A549 (cell line): ENCODE measurements around the gene ERN2. TPM values are rescaled to one million over a fixed set of nuclear protein-coding genes. Genes with fewer than 3 reads are reported as not detected.

Experiments
- ATAC-seq, 2 experiments: fragments of 200-7000 bp in 1 of 2; fragments of >200 bp in 1 of 2; cut with Nextera tagmentation in 1 of 2; cut with Tn5 transposase in 1 of 2; 3 replicates each; pipeline versions ENCODE4 v1.8.0 to v1.9.1; 2018 to 2020; ENCODE audit warnings: mild to moderate bottlenecking in 1 of 2, moderate library complexity in 1 of 2
- CTCF ChIA-PET: fragments of 300-600 bp; sonication (Branson Sonifier 250); formaldehyde crosslinking; extraction: SDS; loops from one replicate; lab custom pipeline; 2021; ENCODE audit warnings: antibody characterized with exemption, inconsistent platforms; lab: Yijun Ruan, JAX
- POLR2A ChIA-PET: fragments of 350-600 bp; formaldehyde crosslinking; extraction: SDS; loops from one replicate; lab custom pipeline; 2021; ENCODE audit warnings: antibody characterized with exemption, inconsistent platforms; lab: Yijun Ruan, JAX
- DNase-seq, 2 experiments: peaks; one replicate each; pipeline versions ENCODE4 v3.0.0 to v3.0.0-alpha.2; 2011 to 2016; ENCODE audit warnings: low read depth in 1 of 2, low spot score in 1 of 2
- FAIRE-seq: peaks from 2 replicates; lab custom pipeline; 2011; peaks lifted over from hg19 to GRCh38; lab: Jason Lieb, UNC
- H3K27ac ChIP-seq, 2 experiments: fragments of >200 bp; sonication (Bioruptor Twin); formaldehyde crosslinking; 3 replicates each; pipeline ENCODE4 v1.5.1; 2016 to 2017
- H3K4me1 ChIP-seq: fragments of >200 bp; sonication (Bioruptor Twin); formaldehyde crosslinking; 3 replicates; pipeline ENCODE4 v1.6.1; 2016
- H3K4me2 ChIP-seq: fragments of >200 bp; sonication (Bioruptor Twin); formaldehyde crosslinking; 3 replicates; pipeline ENCODE4 v1.6.1; 2016
- H3K4me3 ChIP-seq: fragments of >200 bp; sonication (Bioruptor Twin); formaldehyde crosslinking; 3 replicates; pipeline ENCODE4 v1.5.1; 2016
- H3K9me3 ChIP-seq: fragments of >200 bp; sonication (Bioruptor Twin); formaldehyde crosslinking; 3 replicates; pipeline ENCODE4 v1.6.1; 2016
- ATOH8 ChIP-seq: fragments of 250-450 bp; sonication (Bioruptor Pico); IDR thresholded peaks from 2 replicates; pipeline ENCODE4 v1.5.0; 2020; ENCODE audit warnings: low read depth, mild to moderate bottlenecking, moderate library complexity
- CBX8 ChIP-seq: fragments of 200-600 bp; sonication (generic); IDR thresholded peaks from 2 replicates; pipeline ENCODE4 v1.6.1; 2016
- CEBPB ChIP-seq, 2 experiments: fragments of >200 bp in 1 of 2; sonication (Bioruptor Twin) in 1 of 2; formaldehyde crosslinking in 1 of 2; IDR thresholded peaks; 2 replicates each; pipeline ENCODE4 v1.6.1; 2012 to 2016
- CHD2 ChIP-seq: fragments of 150-350 bp; IDR thresholded peaks from 2 replicates; pipeline ENCODE4 v1.6.1; 2014; ENCODE audit warnings: low read length; ENCODE audit not compliant: partially characterized antibody
- EHMT2 ChIP-seq: fragments of 200-600 bp; sonication (generic); IDR thresholded peaks from 2 replicates; pipeline ENCODE4 v1.6.1; 2016; ENCODE audit warnings: antibody characterized with exemption, low read depth, mild to moderate bottlenecking, moderate library complexity
- EP300 ChIP-seq, 2 experiments: fragments of >200 bp; sonication (Bioruptor Twin); formaldehyde crosslinking; IDR thresholded peaks; 2 replicates in 1 of 2; 3 replicates in 1 of 2; pipeline ENCODE4 v1.6.1; 2016 to 2017
- ESRRA ChIP-seq: fragments of 150-350 bp; IDR thresholded peaks from 2 replicates; pipeline ENCODE4 v1.6.1; 2014; ENCODE audit warnings: mild to moderate bottlenecking, low read length, borderline replicate concordance
- FOSB ChIP-seq: fragments of 250-450 bp; sonication (Bioruptor Pico); IDR thresholded peaks from 2 replicates; pipeline ENCODE4 v1.5.0; 2020; ENCODE audit warnings: mild to moderate bottlenecking, moderate library complexity
- FOXS1 ChIP-seq: fragments of 250-450 bp; sonication (Bioruptor Pico); IDR thresholded peaks from 2 replicates; pipeline ENCODE4 v1.5.0; 2020; ENCODE audit warnings: mild to moderate bottlenecking, moderate library complexity
- GATA3 ChIP-seq: IDR thresholded peaks from 2 replicates; pipeline ENCODE4 v1.6.1; 2012; ENCODE audit warnings: borderline replicate concordance
- HMGXB4 ChIP-seq: fragments of 250-450 bp; sonication (Bioruptor Pico); IDR thresholded peaks from 2 replicates; pipeline ENCODE4 v1.5.0; 2021; ENCODE audit warnings: mild to moderate bottlenecking, moderate library complexity, borderline replicate concordance
- HOXA7 ChIP-seq: fragments of 250-450 bp; sonication (Bioruptor Pico); IDR thresholded peaks from 2 replicates; pipeline ENCODE4 v1.5.0; 2020; ENCODE audit warnings: mild to moderate bottlenecking, moderate library complexity
- KDM5A ChIP-seq: fragments of 200-600 bp; sonication (generic); IDR thresholded peaks from 2 replicates; pipeline ENCODE4 v1.6.1; 2016; ENCODE audit warnings: antibody characterized with exemption, mild to moderate bottlenecking
- NFE2L2 ChIP-seq: fragments of 150-350 bp; conservative IDR thresholded peaks from 2 replicates; pipeline ENCODE4 v1.6.1; 2014; ENCODE audit warnings: low read length
- PHF8 ChIP-seq: fragments of 200-600 bp; sonication (generic); IDR thresholded peaks from 2 replicates; pipeline ENCODE4 v1.6.1; 2016; ENCODE audit warnings: low read depth, mild to moderate bottlenecking, antibody characterized with exemption, moderate library complexity, borderline replicate concordance
- RAD21 ChIP-seq, 2 experiments: fragments of >200 bp in 1 of 2; sonication (Bioruptor Twin) in 1 of 2; formaldehyde crosslinking in 1 of 2; IDR thresholded peaks in 1 of 2; conservative IDR thresholded peaks in 1 of 2; 2 replicates in 1 of 2; 3 replicates in 1 of 2; pipeline ENCODE4 v1.6.1; 2012 to 2018; ENCODE audit warnings: inconsistent platforms in 1 of 2
- RNF2 ChIP-seq: fragments of 200-600 bp; sonication (generic); IDR thresholded peaks from 2 replicates; pipeline ENCODE4 v1.6.1; 2016; ENCODE audit warnings: low read depth, mild to moderate bottlenecking, antibody characterized with exemption, moderate library complexity, borderline replicate concordance
- SMC3 ChIP-seq: fragments of >200 bp; sonication (Bioruptor Twin); formaldehyde crosslinking; IDR thresholded peaks from 3 replicates; pipeline ENCODE4 v1.6.1; 2018; ENCODE audit warnings: inconsistent platforms
- SREBF2 ChIP-seq: fragments of 450-650 bp; IDR thresholded peaks from 2 replicates; pipeline ENCODE4 v1.6.1; 2014; ENCODE audit warnings: mild to moderate bottlenecking, moderate library complexity
- ZC3H11A ChIP-seq: fragments of 450-650 bp; IDR thresholded peaks from 2 replicates; pipeline ENCODE4 v1.6.1; 2014; ENCODE audit warnings: antibody characterized with exemption, mild to moderate bottlenecking
- ZSCAN20 ChIP-seq: fragments of 250-450 bp; sonication (Bioruptor Pico); IDR thresholded peaks from 2 replicates; pipeline ENCODE4 v1.8.0; 2022; ENCODE audit warnings: mild to moderate bottlenecking, moderate library complexity
- WGBS: methylation state at CpG from one replicate; pipeline ENCODE4 v1.1.6; 2017; ENCODE audit errors: missing lambda C conversion rate; 5-methylcytosine and 5-hydroxymethylcytosine counted together
- polyA plus RNA-seq, 4 experiments: library from polyadenylated mRNA; depleted of rRNA in 3 of 4; stranded (reverse); fragments of >200 nt; fragmentation: RNase III in 1 of 4; extraction: RNeasy Plus Mini Kit Qiagen cat#74134 plus additional on column Dnase treatment in 1 of 4; gene quantifications; 2 replicates in 3 of 4; 3 replicates in 1 of 4; pipeline ENCODE4 v1.2.3, GENCODE V29; 2011 to 2017
- TF ChIP-seq, protein P1 (sequence below): fragments of 450-650 bp; IDR thresholded peaks from 2 replicates; pipeline ENCODE4 v1.6.1; 2014; ENCODE audit warnings: antibody characterized with exemption
- TF ChIP-seq, protein P2 (sequence below): IDR thresholded peaks from 2 replicates; pipeline ENCODE4 v1.6.1; 2012

ERN2 gene
- polyA plus RNA-seq, 2 of the 4 experiments (the other 2 are of a cell fraction), result not detected

- DNase-seq (no peak), ATAC-seq (no peak), FAIRE-seq (no peak)
- H3K4me2 ChIP-seq, result no peak overlapping the region
- 88% methylated on average over 4 of the region's 4 CpGs for WGBS
- TF ChIP-seq EP300 (IDR thresholded peaks at IDR 0.05) (no peak), ZC3H11A (no peak), HOXA7 (CRISPR knock-in tag) (no peak), CEBPB (IDR thresholded peaks at IDR 0.05) (no peak), FOSB (CRISPR knock-in tag) (no peak), GATA3 (no peak), KDM5A (no peak), CBX8 (no peak), RNF2 (no peak), HMGXB4 (CRISPR knock-in tag) (no peak), NFE2L2 (no peak)
- no peaks in the 10 kb centered on the region for H3K4me1 ChIP-seq
- H3K27ac ChIP-seq, result no peak overlapping the region
- no peak overlapping the region for H3K4me3 ChIP-seq
- ChIA-PET CTCF (interaction anchor here (1.1 to 3.0 kb wide), 3 partner anchors 8 to 38 kb away, joined by 3 to 13 read pairs (median 6); partner anchors contain the start of gene PLK1), POLR2A (no interaction called here)
- no peaks in the 10 kb centered on the region for H3K9me3 ChIP-seq
Observed at GRCh38 chr16:23668873-23669272, 44.1 kb downstream of the ERN2 start.

DNA sequence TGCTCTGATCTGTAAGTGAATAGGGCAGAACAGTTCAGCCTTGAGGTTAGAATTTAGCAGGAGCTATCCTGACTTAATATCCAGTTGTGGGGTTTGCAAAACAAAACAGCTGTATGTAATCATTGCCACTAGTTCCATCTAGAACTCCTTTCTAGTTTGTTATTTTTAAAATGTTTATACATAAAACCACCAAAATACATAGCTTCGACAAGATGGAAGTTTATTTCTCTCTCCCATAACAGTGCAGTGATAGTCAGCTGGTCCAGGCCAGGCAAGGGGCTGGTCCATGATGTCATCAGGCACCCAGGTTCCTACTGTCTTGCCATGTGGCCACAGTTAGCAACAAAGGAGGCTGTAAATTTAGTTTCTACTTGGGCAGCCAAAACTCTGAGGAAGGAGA, 44.8 kb downstream of the ERN2 start:
- ATAC-seq (no peak), FAIRE-seq (no peak)
- Histone ChIP-seq H3K4me3 (no peak overlapping the region), H3K4me2 (no peak overlapping the region), H3K4me1 (no peaks in the 10 kb centered on the region)
- TF ChIP-seq CHD2 (no peak), GATA3 (no peak), SMC3 (no peak), FOXS1 (no peak), ZSCAN20 (no peak), RAD21 (conservative IDR thresholded peaks at IDR 0.05 in 1 of 2, IDR thresholded peaks at IDR 0.05 in 1 of 2) (no peak), ESRRA (no peak), PHF8 (no peak), HMGXB4 (CRISPR knock-in tag) (no peak), ATOH8 (no peak), EHMT2 (no peak), SREBF2 (no peak)
- TF ChIP-seq, protein P1, sequence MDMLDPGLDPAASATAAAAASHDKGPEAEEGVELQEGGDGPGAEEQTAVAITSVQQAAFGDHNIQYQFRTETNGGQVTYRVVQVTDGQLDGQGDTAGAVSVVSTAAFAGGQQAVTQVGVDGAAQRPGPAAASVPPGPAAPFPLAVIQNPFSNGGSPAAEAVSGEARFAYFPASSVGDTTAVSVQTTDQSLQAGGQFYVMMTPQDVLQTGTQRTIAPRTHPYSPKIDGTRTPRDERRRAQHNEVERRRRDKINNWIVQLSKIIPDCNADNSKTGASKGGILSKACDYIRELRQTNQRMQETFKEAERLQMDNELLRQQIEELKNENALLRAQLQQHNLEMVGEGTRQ, result no peak
- TF ChIP-seq, protein P2, sequence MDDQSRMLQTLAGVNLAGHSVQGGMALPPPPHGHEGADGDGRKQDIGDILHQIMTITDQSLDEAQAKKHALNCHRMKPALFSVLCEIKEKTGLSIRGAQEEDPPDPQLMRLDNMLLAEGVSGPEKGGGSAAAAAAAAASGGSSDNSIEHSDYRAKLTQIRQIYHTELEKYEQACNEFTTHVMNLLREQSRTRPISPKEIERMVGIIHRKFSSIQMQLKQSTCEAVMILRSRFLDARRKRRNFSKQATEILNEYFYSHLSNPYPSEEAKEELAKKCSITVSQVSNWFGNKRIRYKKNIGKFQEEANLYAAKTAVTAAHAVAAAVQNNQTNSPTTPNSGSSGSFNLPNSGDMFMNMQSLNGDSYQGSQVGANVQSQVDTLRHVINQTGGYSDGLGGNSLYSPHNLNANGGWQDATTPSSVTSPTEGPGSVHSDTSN, result no peak
- TF ChIP-seq, all 56 proteins: peak for 0
- Histone ChIP-seq H3K27ac (no peak overlapping the region), H3K9me3 (no peaks in the 10 kb centered on the region)
- CTCF ChIA-PET, result interaction anchor here (1.5 to 3.0 kb wide), 3 partner anchors 9 to 369 kb away, joined by 4 to 13 read pairs (median 6); partner anchors contain the start of gene PLK1
- DNase-seq, result no peak
- POLR2A ChIA-PET, result no interaction called here
- WGBS, result 67% methylated on average over 1 of the region's 1 CpG
